Measurements from ENCODE around the gene PIEZO1.

Gene PIEZO1

GRCh38 chr16:88764080-88764479, 20.9 kb downstream of the PIEZO1 start:
- Histone ChIP-seq H3K4me1 (ENCODE audit: insufficient read depth, low read length) (peaks cover 29% of the 10 kb centered on the region), H3K9ac (ENCODE audit: low read depth, low read length) (no peak overlapping the region), H3K36me3 (ENCODE audit: insufficient read depth, low read length) (no peaks in the 10 kb centered on the region), H3K9me3 (ENCODE audit: control insufficient read depth, insufficient read depth, low read length) (no peaks in the 10 kb centered on the region)

- Histone ChIP-seq H3K4me1 (ENCODE audit: insufficient read depth, low read length) (peaks cover 28% of the 10 kb centered on the region), H3K36me3 (ENCODE audit: insufficient read depth, low read length) (no peaks in the 10 kb centered on the region), H3K9me3 (ENCODE audit: control insufficient read depth, insufficient read depth, low read length) (no peaks in the 10 kb centered on the region), H3K9ac (ENCODE audit: low read depth, low read length) (no peak overlapping the region)
Observed at GRCh38 chr16:88763502-88764053, 21.4 kb downstream of the PIEZO1 start.

GRCh38 chr16:88762941-88763340, 22.1 kb downstream of the PIEZO1 start:
- Histone ChIP-seq H3K9me3 (ENCODE audit: control insufficient read depth, insufficient read depth, low read length) (no peaks in the 10 kb centered on the region), H3K4me1 (ENCODE audit: insufficient read depth, low read length) (peaks cover 28% of the 10 kb centered on the region), H3K36me3 (ENCODE audit: insufficient read depth, low read length) (no peaks in the 10 kb centered on the region), H3K9ac (ENCODE audit: low read depth, low read length) (no peak overlapping the region)

- H3K4me1 ChIP-seq (ENCODE audit: insufficient read depth, low read length): peaks cover 28% of the 10 kb centered on the region
- H3K9me3 ChIP-seq (ENCODE audit: control insufficient read depth, insufficient read depth, low read length): no peaks in the 10 kb centered on the region
- no peaks in the 10 kb centered on the region for H3K36me3 ChIP-seq (ENCODE audit: insufficient read depth, low read length)
- no peak overlapping the region for H3K9ac ChIP-seq (ENCODE audit: low read depth, low read length)
Observed at GRCh38 chr16:88762258-88762870, 22.7 kb downstream of the PIEZO1 start.

- Histone ChIP-seq H3K36me3 (ENCODE audit: insufficient read depth, low read length) (no peaks in the 10 kb centered on the region), H3K9ac (ENCODE audit: low read depth, low read length) (no peak overlapping the region), H3K4me1 (ENCODE audit: insufficient read depth, low read length) (peaks cover 28% of the 10 kb centered on the region)
Observed at GRCh38 chr16:88761830-88762229, 23.2 kb downstream of the PIEZO1 start.

GRCh38 chr16:88761143-88761534, 23.9 kb downstream of the PIEZO1 start:
- no peaks in the 10 kb centered on the region for H3K9me3 ChIP-seq (ENCODE audit: control insufficient read depth, insufficient read depth, low read length)
- no peak overlapping the region for H3K9ac ChIP-seq (ENCODE audit: low read depth, low read length)
- H3K36me3 ChIP-seq (ENCODE audit: insufficient read depth, low read length): no peaks in the 10 kb centered on the region
- peaks cover 28% of the 10 kb centered on the region for H3K4me1 ChIP-seq (ENCODE audit: insufficient read depth, low read length)

More at GRCh38 chr16:88761830-88762229, 23.2 kb downstream of the PIEZO1 start:
- no peaks in the 10 kb centered on the region for H3K9me3 ChIP-seq (ENCODE audit: control insufficient read depth, insufficient read depth, low read length)

GRCh38 chr16:88760424-88761142, 24.4 kb downstream of the PIEZO1 start:
- H3K9ac ChIP-seq (ENCODE audit: low read depth, low read length): no peak overlapping the region
- H3K9me3 ChIP-seq (ENCODE audit: control insufficient read depth, insufficient read depth, low read length): no peaks in the 10 kb centered on the region
- peaks cover 28% of the 10 kb centered on the region for H3K4me1 ChIP-seq (ENCODE audit: insufficient read depth, low read length)
- H3K36me3 ChIP-seq (ENCODE audit: insufficient read depth, low read length): no peaks in the 10 kb centered on the region

- Histone ChIP-seq H3K36me3 (ENCODE audit: insufficient read depth, low read length) (no peaks in the 10 kb centered on the region), H3K9me3 (ENCODE audit: control insufficient read depth, insufficient read depth, low read length) (no peaks in the 10 kb centered on the region), H3K9ac (ENCODE audit: low read depth, low read length) (no peak overlapping the region), H3K4me1 (ENCODE audit: insufficient read depth, low read length) (peaks cover 27% of the 10 kb centered on the region)
Observed at GRCh38 chr16:88759976-88760350, 25.1 kb downstream of the PIEZO1 start.

- H3K9ac ChIP-seq (ENCODE audit: low read depth, low read length): no peak overlapping the region
- H3K9me3 ChIP-seq (ENCODE audit: control insufficient read depth, insufficient read depth, low read length): no peaks in the 10 kb centered on the region
- H3K4me1 ChIP-seq (ENCODE audit: insufficient read depth, low read length): peaks cover 26% of the 10 kb centered on the region
- H3K36me3 ChIP-seq (ENCODE audit: insufficient read depth, low read length): no peaks in the 10 kb centered on the region
Observed at GRCh38 chr16:88759245-88759975, 25.6 kb downstream of the PIEZO1 start.

GRCh38 chr16:88758944-88759244, 26.1 kb downstream of the PIEZO1 start:
- Histone ChIP-seq H3K36me3 (ENCODE audit: insufficient read depth, low read length) (no peaks in the 10 kb centered on the region), H3K9me3 (ENCODE audit: control insufficient read depth, insufficient read depth, low read length) (no peaks in the 10 kb centered on the region), H3K4me1 (ENCODE audit: insufficient read depth, low read length) (peaks cover 26% of the 10 kb centered on the region), H3K9ac (ENCODE audit: low read depth, low read length) (no peak overlapping the region)

- H3K36me3 ChIP-seq (ENCODE audit: insufficient read depth, low read length): no peaks in the 10 kb centered on the region
- H3K9me3 ChIP-seq (ENCODE audit: control insufficient read depth, insufficient read depth, low read length): no peaks in the 10 kb centered on the region
- H3K4me1 ChIP-seq (ENCODE audit: insufficient read depth, low read length): peaks cover 22% of the 10 kb centered on the region
- H3K9ac ChIP-seq (ENCODE audit: low read depth, low read length): no peak overlapping the region
Observed at GRCh38 chr16:88758227-88758943, 26.6 kb downstream of the PIEZO1 start.

- no peaks in the 10 kb centered on the region for H3K9me3 ChIP-seq (ENCODE audit: control insufficient read depth, insufficient read depth, low read length)
- H3K9ac ChIP-seq (ENCODE audit: low read depth, low read length): no peak overlapping the region
- H3K36me3 ChIP-seq (ENCODE audit: insufficient read depth, low read length): no peaks in the 10 kb centered on the region
- H3K4me1 ChIP-seq (ENCODE audit: insufficient read depth, low read length): peaks cover 11% of the 10 kb centered on the region; the same call in 1 of the 2 replicates
Observed at GRCh38 chr16:88755745-88756443, 29.1 kb downstream of the PIEZO1 start.

GRCh38 chr16:88754912-88755744, 29.9 kb downstream of the PIEZO1 start:
- Histone ChIP-seq H3K36me3 (ENCODE audit: insufficient read depth, low read length) (no peaks in the 10 kb centered on the region), H3K4me1 (ENCODE audit: insufficient read depth, low read length) (peaks cover 11% of the 10 kb centered on the region; the same call in 1 of the 2 replicates), H3K9ac (ENCODE audit: low read depth, low read length) (no peak overlapping the region), H3K9me3 (ENCODE audit: control insufficient read depth, insufficient read depth, low read length) (no peaks in the 10 kb centered on the region)

Data from ES-I3 (cell line).